Liver (tissue), 3 donors: ENCODE measurements around the gene ANXA11.
"Not testable (repeated sequence)": the region's sequence is repeated elsewhere in the genome, so short reads cannot be mapped to it uniquely, and the experiment has no call there.

Experiments used
- FOXA1 ChIP-seq: IDR thresholded peaks from 2 replicates; pipeline ENCODE4 v1.6.1; 2016; ENCODE audit warnings: antibody characterized with exemption
- HNF4G ChIP-seq: IDR thresholded peaks from 2 replicates; pipeline ENCODE4 v1.6.1; 2016; ENCODE audit warnings: antibody characterized with exemption
- MAX ChIP-seq: IDR thresholded peaks from 2 replicates; pipeline ENCODE4 v1.6.1; 2016; ENCODE audit warnings: antibody characterized with exemption
- REST ChIP-seq: IDR thresholded peaks from 2 replicates; pipeline ENCODE4 v1.6.1; 2016; ENCODE audit warnings: antibody characterized with exemption, mild to moderate bottlenecking
- RXRA ChIP-seq, 2 donors: IDR thresholded peaks; 2 replicates each; pipeline ENCODE4 v1.6.1; 2017 to 2018; ENCODE audit warnings: antibody characterized with exemption in 2 of 2, mild to moderate bottlenecking in 1 of 2
- SP1 ChIP-seq: IDR thresholded peaks from 2 replicates; pipeline ENCODE4 v1.6.1; 2018; ENCODE audit warnings: antibody characterized with exemption, mild to moderate bottlenecking
- YY1 ChIP-seq: IDR thresholded peaks from 2 replicates; pipeline ENCODE4 v1.6.1; 2016; ENCODE audit warnings: antibody characterized with exemption, mild to moderate bottlenecking
- ZBTB33 ChIP-seq: IDR thresholded peaks from 2 replicates; pipeline ENCODE4 v1.6.1; 2016; ENCODE audit warnings: antibody characterized with exemption
- TF ChIP-seq, protein P1 (sequence below): fragments of 150-350 bp; IDR thresholded peaks from 2 replicates; pipeline ENCODE4 v1.5.1; 2017; ENCODE audit warnings: improper control_type of control experiment, low read depth, low read length; ENCODE audit not compliant: missing input control
- donor health status: healthy.
- donor health status: healthy.

- TF ChIP-seq, protein P1, sequence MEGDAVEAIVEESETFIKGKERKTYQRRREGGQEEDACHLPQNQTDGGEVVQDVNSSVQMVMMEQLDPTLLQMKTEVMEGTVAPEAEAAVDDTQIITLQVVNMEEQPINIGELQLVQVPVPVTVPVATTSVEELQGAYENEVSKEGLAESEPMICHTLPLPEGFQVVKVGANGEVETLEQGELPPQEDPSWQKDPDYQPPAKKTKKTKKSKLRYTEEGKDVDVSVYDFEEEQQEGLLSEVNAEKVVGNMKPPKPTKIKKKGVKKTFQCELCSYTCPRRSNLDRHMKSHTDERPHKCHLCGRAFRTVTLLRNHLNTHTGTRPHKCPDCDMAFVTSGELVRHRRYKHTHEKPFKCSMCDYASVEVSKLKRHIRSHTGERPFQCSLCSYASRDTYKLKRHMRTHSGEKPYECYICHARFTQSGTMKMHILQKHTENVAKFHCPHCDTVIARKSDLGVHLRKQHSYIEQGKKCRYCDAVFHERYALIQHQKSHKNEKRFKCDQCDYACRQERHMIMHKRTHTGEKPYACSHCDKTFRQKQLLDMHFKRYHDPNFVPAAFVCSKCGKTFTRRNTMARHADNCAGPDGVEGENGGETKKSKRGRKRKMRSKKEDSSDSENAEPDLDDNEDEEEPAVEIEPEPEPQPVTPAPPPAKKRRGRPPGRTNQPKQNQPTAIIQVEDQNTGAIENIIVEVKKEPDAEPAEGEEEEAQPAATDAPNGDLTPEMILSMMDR: not testable (repeated sequence)
- not testable (repeated sequence) for TF ChIP-seq RXRA (IDR thresholded peaks at IDR 0.05); HNF4G; YY1; FOXA1; SP1; REST; MAX; ZBTB33
These were observed 13.5 kb upstream of the ANXA11 start for GRCh38 chr10:80218878-80219277.
